ENCODE measurements around the gene ZBTB20. TPM values are rescaled to one million over a fixed set of nuclear protein-coding genes. Genes with fewer than 3 reads are reported as not detected.

Gene ZBTB20
- total RNA-seq, 1 donor: 32.9 TPM

- H3K27ac ChIP-seq (ENCODE audit: low read depth, low read length): no peak overlapping the region
- H3K36me3 ChIP-seq (ENCODE audit: insufficient read depth, low read length): no peaks in the 10 kb centered on the region
- DNase-seq (ENCODE audit: insufficient read length, low spot score, missing footprints): no peak
- no peak for TF ChIP-seq CTCF (IDR thresholded peaks at IDR 0.05; ENCODE audit: extremely low read depth, low read depth, low read length)
- H3K9me3 ChIP-seq (ENCODE audit: low read depth, low read length): no peaks in the 10 kb centered on the region
- H4K20me1 ChIP-seq (ENCODE audit: insufficient read depth, low read length): no peaks in the 10 kb centered on the region
- no peak overlapping the region for H3K4me2 ChIP-seq (ENCODE audit: insufficient read depth, low read length)
- no peaks in the 10 kb centered on the region for H3K4me1 ChIP-seq (ENCODE audit: insufficient read depth, low read length)
- no peak overlapping the region for H2AFZ ChIP-seq (ENCODE audit: low read length)
- H3K4me3 ChIP-seq (ENCODE audit: insufficient read depth, low read length): no peak overlapping the region
- H3K79me2 ChIP-seq (ENCODE audit: insufficient read depth, low read length): no peaks in the 10 kb centered on the region
- H3K27me3 ChIP-seq (ENCODE audit: insufficient read depth, low read length): no peaks in the 10 kb centered on the region
Measured at GRCh38 chr3:114285648-114286230, 861.3 kb downstream of the ZBTB20 start.

DNA sequence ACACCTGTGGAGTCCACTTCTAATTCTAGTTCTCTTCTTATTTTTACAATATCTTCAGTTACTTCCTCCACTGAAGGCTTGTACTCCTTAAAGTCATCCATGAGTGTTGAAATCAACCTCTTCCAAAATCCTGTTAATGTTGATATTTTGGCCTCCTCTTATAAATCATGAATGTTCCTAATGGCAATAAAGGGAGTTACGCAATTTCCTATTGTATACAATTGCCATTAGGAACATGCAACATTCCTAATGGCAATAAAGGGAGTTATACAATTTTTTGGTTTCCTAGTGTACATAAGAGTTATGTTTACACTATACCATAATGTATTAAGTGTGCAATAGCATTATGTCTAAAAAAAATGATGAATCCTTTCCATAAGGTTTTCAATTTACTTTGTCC, 862.4 kb downstream of the ZBTB20 start:
- no peak for TF ChIP-seq CTCF (IDR thresholded peaks at IDR 0.05; ENCODE audit: extremely low read depth, low read depth, low read length)
- no peaks in the 10 kb centered on the region for H3K9me3 ChIP-seq (ENCODE audit: low read depth, low read length)

More for the DNA sequence above, 862.4 kb downstream of the ZBTB20 start:
- H3K4me1 ChIP-seq (ENCODE audit: insufficient read depth, low read length): no peaks in the 10 kb centered on the region
- no peak overlapping the region for H3K4me3 ChIP-seq (ENCODE audit: insufficient read depth, low read length)
- H3K36me3 ChIP-seq (ENCODE audit: insufficient read depth, low read length): no peaks in the 10 kb centered on the region
- H3K27ac ChIP-seq (ENCODE audit: low read depth, low read length): no peak overlapping the region
- no peak for DNase-seq (ENCODE audit: insufficient read length, low spot score, missing footprints)
- no peaks in the 10 kb centered on the region for H3K79me2 ChIP-seq (ENCODE audit: insufficient read depth, low read length)
- H3K27me3 ChIP-seq (ENCODE audit: insufficient read depth, low read length): no peaks in the 10 kb centered on the region
- no peaks in the 10 kb centered on the region for H4K20me1 ChIP-seq (ENCODE audit: insufficient read depth, low read length)
- H3K4me2 ChIP-seq (ENCODE audit: insufficient read depth, low read length): no peak overlapping the region
- H2AFZ ChIP-seq (ENCODE audit: low read length): no peak overlapping the region

Small RNA genes lying within 50 kb of the gene (small RNA-seq; reads per million reads assigned to genes)
- 7.8 reads per million, percentile 90 among the genes with 10 or more reads in this experiment for gene MIR4796
